HG02885 (cell line): ENCODE results near the gene PDS5B.
A peak's percentile ranks its signal among the peaks of the same experiment; 100 is the strongest.
"Not testable (repeated sequence)": the region's sequence is repeated elsewhere in the genome, so short reads cannot be mapped to it uniquely, and the experiment has no call there.

Source experiments
- ATAC-seq: cut with Tn5 transposase; IDR thresholded peaks from one replicate; pipeline ENCODE4 v1.9.1; 2021; ENCODE audit warnings: mild to moderate bottlenecking; ENCODE audit not compliant: unreplicated experiment, poor library complexity

The PDS5B gene

DNA sequence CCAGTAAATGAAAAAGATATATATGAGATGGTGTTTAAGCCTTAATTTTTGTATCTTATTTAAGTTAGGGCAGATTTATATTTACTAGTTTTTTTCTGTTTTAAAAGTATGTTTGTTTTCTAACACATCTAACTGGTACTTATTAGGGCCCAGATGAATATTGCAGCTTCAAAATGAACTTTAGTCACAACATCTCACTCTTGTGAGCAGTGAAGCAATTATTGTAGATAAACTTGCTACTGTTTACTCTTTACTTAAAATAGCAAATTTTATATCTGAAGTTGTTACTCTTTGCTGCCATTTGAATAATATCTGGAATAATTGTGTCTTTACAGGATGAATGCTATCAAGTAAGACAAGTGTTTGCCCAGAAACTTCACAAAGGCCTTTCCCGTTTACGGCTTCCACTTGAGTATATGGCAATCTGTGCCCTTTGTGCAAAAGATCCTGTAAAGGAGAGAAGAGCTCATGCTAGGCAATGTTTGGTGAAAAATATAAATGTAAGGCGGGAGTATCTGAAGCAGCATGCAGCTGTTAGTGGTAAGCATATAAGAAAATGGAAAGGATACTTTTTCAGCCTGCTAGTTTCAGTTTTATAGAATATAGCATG is 166.8 kb downstream of the PDS5B start:
- no peak for ATAC-seq

DNA sequence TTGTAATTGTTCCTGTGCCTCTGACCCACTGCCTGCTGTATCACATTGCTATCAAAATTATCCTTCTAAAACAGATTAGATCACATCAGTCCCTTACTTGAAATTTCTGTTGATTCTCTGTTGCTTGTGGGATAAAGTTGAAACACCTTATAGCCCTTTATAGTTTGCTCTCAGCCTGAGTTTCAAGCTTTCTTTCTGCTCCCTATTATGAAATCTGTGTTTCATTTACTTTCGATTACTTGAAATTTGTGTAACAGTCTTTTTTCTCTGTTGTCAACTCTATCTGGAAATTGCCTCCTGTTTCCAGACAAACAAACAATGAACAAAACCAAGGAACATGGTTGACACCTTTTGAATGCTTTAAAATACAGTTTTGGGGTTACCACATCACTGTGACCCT is 167.9 kb downstream of the PDS5B start:
- no peak for ATAC-seq

DNA sequence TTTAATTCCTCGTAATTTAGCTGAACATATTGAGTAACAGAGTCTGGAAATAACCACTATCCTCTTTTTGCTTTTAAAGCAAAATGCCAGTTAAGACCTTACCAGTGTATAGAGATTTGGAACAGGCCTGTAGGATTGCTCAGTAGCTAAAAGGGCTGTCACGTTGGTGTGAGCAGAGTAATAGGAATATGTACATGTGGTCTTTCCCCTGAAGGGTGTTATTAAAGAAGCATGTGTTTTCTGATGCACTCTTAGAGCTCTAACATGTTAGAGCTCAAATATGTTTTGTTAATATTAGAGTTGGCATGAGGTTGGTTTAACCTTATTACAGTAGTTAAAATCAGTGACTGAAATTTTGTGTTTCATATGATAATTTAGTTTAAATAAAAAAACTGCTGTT is 172.9 kb downstream of the PDS5B start:
- no peak for ATAC-seq

DNA sequence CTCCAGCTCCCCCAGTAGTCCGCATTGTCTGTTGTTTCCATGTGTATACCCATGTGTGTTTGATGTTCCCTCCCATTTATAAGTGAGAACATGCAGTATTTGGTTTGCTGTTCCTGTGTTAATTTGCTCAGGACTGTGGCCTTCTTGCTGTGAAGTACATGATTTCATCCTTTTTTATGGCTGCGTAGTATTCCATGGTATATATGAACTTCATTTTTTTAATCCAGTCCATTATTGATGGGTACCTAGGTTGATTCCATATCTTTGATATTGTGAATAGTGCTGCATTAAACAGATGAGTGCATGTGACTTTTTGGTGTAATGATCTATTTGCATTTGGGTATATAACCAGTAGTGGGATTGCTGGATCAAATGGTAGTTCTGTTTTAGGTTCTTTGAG is 175.2 kb downstream of the PDS5B start:
- ATAC-seq: no peak

DNA sequence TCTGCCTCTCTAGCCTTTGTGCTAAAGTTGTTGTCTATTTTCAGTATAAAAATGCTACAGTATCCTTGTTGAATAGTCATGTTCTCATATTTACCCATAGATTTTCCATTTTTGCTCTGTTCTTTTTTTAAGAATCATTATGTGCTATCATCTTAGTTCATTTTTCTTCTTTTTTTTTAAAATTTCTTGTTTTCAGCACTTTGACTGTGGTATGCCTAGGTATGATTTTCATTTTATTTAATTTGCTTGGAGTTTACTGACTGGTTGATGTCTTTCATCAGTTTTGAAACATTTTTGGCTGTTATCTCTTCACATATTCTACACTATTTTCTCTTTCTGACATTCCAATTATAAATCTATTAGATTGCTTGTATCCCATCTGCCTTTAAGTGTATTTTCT is 192.9 kb downstream of the PDS5B start:
- ATAC-seq: no peak

DNA sequence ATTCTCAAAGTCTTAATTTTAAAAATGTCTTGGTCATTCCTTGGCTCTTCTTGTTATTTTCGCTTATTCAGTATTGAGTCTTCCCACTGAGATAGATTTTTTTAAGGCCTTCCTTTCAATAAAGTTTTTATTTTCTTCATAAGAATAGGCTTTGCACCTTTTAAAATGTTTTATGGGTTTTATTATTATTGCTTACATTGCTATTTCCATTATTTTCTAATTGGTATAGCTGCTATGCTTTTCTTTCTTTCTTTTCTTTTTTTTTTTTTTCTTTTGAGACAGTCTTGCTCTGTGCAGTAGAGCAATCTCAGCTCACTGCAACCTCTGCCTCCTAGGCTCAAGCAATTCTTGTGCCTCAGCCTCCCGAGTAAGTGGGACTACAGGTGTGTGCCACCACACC is 195.7 kb downstream of the PDS5B start:
- ATAC-seq: no peak

DNA sequence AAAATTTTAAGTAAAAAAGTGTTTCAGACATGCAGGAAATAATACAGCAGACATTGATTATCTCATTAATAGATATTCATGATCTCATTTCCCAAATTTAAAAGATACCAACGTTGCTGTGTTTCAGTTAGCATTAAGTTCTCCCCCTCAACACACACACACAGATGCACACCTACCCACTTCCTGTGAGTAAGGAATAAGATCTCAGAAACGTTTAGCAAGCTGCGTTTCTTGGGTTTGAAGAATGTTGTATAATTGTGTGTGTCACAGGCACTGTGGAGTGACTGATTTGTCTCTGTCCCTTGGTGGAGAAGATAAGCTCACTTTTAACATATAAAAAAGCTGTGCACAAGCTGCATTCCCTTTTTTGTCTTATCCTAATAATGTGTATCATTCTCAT is 196.8 kb downstream of the PDS5B start:
- no peak for ATAC-seq

DNA sequence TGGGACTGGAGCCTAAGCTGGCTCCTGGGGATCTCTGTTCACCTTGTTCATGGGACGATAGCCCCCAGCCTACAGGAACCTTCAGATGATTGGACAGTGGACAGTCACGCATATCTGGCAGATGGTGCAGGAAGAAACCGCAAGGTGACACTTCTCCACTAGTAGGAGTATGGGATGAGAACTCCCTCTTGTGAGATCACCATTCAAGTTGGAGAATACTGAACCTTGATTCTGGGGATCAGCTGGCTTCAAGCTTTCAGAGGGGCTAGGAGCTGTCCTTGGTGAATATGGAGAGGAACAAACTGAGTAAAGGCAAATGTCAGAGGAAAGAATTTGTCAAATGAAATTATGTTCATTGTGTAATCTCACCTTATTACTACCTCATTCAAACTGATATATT is 204.5 kb downstream of the PDS5B start:
- ATAC-seq: no peak

DNA sequence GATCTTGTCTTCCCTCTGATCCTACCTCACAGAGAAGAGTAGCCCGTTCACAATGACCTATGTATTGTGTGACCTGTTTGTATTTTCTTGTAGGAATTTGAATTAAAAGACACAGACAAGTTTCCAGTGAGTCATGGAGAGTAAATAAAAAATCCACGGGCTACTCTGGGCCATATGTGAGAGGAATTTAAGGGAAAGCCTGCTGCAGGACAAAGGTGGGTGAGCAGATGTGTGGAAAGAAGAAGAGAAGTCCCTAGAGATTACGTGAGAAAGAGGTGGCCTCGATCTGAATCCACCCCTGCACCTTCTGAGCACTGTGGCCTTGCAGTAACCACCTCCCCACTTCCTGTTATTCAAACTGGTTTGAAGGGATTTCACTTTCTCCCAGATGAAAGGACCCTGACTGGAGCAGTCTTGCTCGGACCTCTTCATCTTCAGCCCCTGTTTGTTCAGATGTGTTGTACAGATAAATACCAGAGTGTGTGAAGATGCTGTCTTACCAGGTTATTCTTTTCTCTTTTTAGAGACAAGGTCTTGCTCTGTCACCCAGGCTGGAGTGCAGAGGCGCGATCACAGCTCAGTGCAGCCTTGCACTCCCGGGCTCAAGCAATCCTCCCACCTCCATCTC is 205.4 kb downstream of the PDS5B start:
- peak; percentile 91 for ATAC-seq

DNA sequence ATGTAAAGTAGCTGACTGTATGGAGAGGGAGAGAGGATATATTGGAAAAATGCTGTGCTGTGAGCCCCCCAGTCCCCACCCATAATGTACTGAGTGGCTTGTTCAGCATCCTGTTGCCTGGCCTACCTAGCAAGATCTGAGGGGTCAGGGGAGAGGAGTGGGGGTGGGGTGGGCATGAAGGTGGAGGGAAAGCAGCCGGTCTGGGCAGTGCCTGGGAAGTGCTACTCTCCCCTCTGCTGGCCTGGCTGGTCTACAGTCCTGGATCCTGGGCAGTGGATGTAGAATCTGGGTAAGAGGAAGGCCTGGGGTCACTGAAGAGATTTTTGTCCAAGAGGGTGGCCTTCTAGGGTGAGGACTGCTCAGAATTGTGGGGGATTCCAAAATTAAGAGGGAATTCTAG is 210.5 kb downstream of the PDS5B start:
- no peak for ATAC-seq

DNA sequence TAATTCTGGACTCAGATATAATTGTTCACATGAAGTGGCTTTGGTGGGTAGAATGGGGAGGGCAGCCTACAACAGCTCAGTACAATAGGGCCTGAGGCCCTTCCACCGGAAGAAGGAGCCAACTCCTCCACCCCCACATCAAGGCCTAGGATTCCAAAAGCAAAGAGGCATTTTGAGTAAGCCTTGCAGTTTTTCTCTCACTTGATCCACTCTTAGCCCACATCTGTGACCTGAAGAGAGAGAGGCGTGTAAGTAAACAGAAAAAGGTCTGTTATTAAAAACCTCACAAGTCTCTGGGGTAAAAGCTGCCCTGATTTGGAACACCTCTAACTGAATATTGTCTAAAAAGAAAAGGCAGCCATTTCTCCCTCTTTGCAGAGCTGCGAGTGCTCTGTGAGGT is 215.9 kb downstream of the PDS5B start:
- ATAC-seq: no peak

DNA sequence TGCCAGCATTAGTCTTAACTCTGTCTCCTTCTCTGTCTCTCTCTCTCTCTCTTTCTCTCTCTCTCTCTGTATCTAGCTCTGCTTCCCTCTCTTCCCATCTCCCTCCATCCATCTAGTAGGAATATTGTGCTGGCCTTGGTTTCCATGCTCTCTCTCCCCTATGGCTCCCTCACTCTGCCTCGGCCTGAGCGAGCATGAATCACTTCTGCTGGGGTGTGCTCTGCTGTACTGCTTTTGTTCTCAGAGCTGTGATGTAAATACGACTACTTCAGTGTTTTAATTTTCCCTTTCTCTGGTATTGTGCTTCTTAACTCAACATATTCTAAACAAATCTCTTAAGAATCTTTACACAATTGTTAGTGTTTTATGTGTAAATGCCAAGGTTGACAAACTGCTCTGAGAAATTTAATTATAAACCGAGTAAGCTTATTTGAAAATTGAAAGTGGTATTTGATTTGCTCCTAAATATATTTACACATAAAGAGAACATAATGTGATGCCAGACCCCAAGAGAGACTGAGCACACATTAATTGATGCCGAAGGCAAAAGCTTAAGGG is 218.5 kb downstream of the PDS5B start:
- ATAC-seq: no peak

DNA sequence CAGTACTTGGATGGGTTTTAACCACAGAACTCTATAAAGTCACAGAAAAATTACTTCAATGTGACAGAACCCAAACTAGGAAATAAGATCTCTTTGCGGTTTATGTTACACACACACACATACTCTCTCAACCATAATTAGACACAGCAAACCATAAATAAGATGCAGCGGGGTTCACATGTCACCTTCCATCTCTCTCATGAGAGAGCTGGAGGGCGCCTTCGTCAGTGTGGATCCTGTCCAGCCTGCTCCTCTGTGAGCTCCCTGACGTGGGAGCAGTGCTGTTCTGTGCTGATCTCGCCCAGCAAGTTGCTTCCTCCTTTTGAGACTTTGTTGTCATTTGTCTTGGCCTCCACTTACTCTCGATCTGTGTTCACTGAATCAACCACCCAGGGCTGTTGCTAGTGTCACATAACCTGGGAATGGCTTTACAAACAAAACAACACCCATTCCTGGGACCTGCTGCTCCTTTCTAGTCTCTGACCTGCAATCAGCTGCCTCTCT is 225.1 kb downstream of the PDS5B start:
- peak; percentile 90 for ATAC-seq

DNA sequence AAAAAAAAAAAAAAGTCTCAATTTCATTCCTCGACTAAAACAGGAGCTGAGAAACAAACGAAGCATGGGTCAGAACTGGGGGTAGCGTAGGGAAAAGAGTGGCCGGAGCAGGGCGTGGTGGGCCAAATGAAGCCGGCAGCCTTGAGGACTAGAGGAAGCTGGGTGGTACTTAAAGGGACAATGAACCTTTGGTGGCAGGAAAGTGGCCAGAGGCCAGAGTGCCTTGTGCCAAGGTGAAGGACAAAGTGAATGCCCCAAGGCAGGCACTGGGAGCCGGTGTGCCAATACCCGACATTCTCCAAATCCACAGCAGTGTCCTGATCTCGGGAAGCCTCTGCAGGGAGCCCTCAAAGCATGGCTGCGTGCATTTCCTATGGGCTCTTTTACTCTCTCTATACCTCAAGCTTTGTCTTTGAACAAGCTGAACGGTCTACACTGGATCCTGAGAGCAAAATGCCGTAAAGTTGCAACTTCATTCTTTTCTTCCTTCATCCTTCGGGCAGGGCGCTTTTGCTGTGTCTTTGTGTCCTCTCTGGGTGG is 235.0 kb downstream of the PDS5B start:
- ATAC-seq: no peak

DNA sequence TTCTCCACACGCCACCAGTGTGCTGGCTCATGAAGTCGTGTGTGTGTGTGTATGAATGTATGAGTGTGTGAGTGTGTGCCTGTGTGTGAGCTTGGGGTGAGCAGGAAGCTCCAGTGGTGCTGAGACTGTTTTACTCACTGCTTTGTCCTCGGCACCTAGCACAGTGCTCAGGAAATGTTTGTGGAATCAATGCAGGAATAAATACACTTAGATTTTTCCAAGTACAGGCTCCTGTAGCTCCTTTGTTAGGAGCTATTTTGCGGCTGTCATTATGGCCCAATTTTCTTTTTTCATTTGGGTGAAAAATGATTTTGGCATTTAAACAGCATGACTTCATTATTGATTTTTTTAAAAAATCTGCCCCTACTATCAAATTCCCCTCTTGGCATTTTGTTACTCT is 236.5 kb downstream of the PDS5B start:
- ATAC-seq: no peak

DNA sequence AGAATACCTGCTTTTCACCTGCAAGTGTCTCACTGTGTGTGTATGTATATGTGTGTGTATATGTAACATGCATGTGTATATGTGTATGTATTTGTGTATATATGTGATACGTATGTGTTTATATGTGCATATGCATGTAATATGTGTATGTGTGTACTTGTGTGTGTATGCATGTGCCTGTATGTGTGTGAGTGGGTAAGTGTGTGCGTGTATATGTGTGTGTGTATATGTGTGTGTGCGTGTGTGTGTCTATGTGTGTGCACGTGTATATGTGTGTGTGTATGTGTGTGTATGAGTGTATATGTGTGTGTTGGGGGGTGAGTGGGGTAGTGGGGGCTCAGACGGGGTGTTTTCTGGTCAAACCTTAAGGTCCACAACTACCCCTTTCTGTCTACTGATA is 237.3 kb downstream of the PDS5B start:
- ATAC-seq: no peak

DNA sequence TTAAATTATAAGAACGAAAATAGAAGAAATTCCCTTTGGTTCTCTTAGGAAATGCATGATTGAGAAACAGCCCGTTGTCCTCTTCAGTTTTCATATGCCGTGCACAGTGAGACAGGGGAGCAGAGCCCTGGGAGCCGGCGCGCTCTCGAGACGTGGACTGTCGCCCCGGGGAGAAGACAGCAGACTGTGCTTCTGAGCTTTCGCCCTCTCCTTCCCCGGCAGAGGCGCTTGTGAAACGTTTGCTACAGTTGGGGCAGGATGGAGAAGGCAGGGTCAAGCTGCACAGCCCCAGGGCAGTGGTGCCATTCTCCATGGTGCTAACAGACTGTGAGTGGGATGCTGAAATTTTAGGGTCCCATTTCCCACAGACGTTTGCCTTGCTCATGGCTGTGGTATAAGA is 237.8 kb downstream of the PDS5B start:
- ATAC-seq: no peak

DNA sequence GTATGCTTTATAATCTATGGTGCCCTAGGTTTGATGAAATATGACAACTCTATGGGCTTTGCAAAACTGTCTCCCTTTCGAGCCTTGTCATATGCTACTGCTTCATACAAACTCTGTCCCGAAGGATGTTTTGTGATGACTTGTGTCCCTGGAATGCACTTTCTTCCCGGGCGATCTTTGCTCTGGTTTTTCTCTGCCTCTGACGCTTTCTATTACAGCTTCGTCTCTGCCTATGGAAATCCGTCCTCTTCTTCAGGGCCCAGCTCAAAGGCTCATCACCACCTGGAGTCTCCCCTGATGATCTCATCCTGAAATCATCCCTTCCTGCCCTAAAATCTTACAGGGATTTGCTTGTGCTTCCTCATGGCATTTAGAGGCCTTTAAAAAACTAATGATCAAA is 238.4 kb downstream of the PDS5B start:
- ATAC-seq: no peak

DNA sequence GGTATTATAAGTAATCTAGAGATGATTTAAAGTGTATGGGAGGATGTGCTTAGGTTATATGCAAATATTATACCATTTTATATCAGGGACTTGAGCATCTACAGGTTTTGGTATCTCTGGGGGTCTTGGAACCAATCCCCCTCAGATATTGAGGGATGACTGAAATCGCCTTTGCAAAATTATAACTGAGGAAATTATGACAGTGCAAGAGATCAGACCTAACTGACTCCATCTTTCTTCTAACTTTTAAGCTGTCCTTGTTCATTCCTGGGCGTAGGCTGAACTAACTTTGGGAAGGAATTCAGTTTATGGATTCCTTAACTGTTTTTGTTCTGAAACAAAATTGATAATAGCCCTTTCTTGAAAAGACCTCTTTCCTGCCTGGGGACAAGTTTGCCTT is 239.2 kb downstream of the PDS5B start:
- ATAC-seq: no peak

DNA sequence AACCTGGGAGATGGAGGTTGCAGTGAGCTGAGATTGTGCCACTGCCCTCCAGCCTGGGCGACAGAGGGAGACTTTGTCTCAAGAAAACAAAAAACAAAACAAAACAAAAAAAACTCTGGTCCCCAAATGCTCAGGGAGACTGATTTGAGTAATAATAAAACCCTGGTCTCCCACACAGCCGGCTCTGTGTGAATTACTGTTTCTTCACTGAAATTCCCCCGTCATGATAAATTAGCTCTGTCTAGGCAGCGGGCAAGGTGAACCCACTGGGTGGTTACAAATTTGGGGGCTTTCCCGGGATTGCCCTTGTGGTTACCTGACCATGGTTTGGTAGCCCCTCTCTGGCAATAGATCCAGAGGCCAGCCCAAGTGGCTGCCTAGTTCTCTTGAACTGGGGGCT is 240.1 kb downstream of the PDS5B start:
- ATAC-seq: not testable (repeated sequence)
